ENCODE results near the gene NKG7.
"Not testable (repeated sequence)": the region's sequence is repeated elsewhere in the genome, so short reads cannot be mapped to it uniquely, and the experiment has no call there.

NKG7 gene

GRCh38 chr19:51372649-51373504 is at the start of gene NKG7:
NKG7 (minus strand) TSS chr19:51372654; CDS start chr19:51372535, 119 bp downstream.
- no peak for FAIRE-seq

- no peak for FAIRE-seq
Measured at GRCh38 chr19:51422053-51422448, 49.6 kb upstream of the NKG7 start.

GRCh38 chr19:51421229-51422052 is 49.0 kb upstream of the NKG7 start:
- no peak for FAIRE-seq

- FAIRE-seq = not testable (repeated sequence)
Measured at GRCh38 chr19:51420511-51420910, 48.1 kb upstream of the NKG7 start.

- no peak for FAIRE-seq
Measured at GRCh38 chr19:51418707-51419106, 46.3 kb upstream of the NKG7 start.

- no peak for FAIRE-seq
Measured at GRCh38 chr19:51417810-51418157, 45.3 kb upstream of the NKG7 start.

GRCh38 chr19:51417107-51417809 is 44.8 kb upstream of the NKG7 start, which contains the start of gene SIGLEC10:
SIGLEC10 (minus strand) TSS chr19:51417642; CDS start chr19:51417581, 61 bp downstream.
- FAIRE-seq = no peak

- FAIRE-seq = not testable (repeated sequence)
Measured at GRCh38 chr19:51416422-51416821, 44.0 kb upstream of the NKG7 start.

- no peak for FAIRE-seq
Measured at GRCh38 chr19:51415187-51415586, 42.7 kb upstream of the NKG7 start.

GRCh38 chr19:51410950-51411748 is 38.7 kb upstream of the NKG7 start:
- no peak for FAIRE-seq

GRCh38 chr19:51407511-51408131 is 35.2 kb upstream of the NKG7 start:
- no peak for FAIRE-seq

- no peak for FAIRE-seq
Measured at GRCh38 chr19:51402117-51402516, 29.7 kb upstream of the NKG7 start.

GRCh38 chr19:51399936-51400335 is 27.5 kb upstream of the NKG7 start:
- FAIRE-seq = not testable (repeated sequence)

- FAIRE-seq = no peak
Measured at GRCh38 chr19:51399231-51399630, 26.8 kb upstream of the NKG7 start.

GRCh38 chr19:51398096-51398704 is 25.7 kb upstream of the NKG7 start:
- no peak for FAIRE-seq

GRCh38 chr19:51397453-51397852 is 25.0 kb upstream of the NKG7 start:
- FAIRE-seq = not testable (repeated sequence)

GRCh38 chr19:51396175-51396574 is 23.7 kb upstream of the NKG7 start:
- FAIRE-seq = no peak

- no peak for FAIRE-seq
Measured at GRCh38 chr19:51394050-51394836, 21.8 kb upstream of the NKG7 start.

- FAIRE-seq = no peak
Measured at GRCh38 chr19:51392701-51393100, 20.2 kb upstream of the NKG7 start.

GRCh38 chr19:51391073-51391611 is 18.7 kb upstream of the NKG7 start:
- FAIRE-seq = no peak

Measured in colon (tissue), 2 donors.